H1 (cell line): ENCODE measurements around the gene PRKACA.

Source experiments
- ASH2L ChIP-seq: fragments of 200-600, 300-600 bp; sonication (generic); IDR thresholded peaks from one replicate; pipeline ENCODE4 v1.7.1; 2017; ENCODE audit warnings: low read length
- BRCA1 ChIP-seq: IDR thresholded peaks from 2 replicates; pipeline ENCODE4 v1.6.1; 2012; ENCODE audit warnings: low read depth, low read length, improper control_type of control experiment
- CTCF ChIP-seq, 3 experiments: IDR thresholded peaks; 1 replicate in 2 of 3; 2 replicates in 1 of 3; pipeline versions ENCODE4 v1.5.1 to v1.6.1; 2011; ENCODE audit warnings: low read length in 3 of 3, mild to moderate bottlenecking in 3 of 3, inconsistent platforms in 2 of 3, low read depth in 1 of 3, moderate library complexity in 1 of 3; ENCODE audit not compliant: insufficient read depth in 1 of 3; ENCODE audit errors: control extremely low read depth in 1 of 3
- MAFK ChIP-seq: IDR thresholded peaks from 2 replicates; pipeline ENCODE4 v1.6.1; 2012; ENCODE audit warnings: low read depth, mild to moderate bottlenecking, improper control_type of control experiment, low read length
- POLR2A ChIP-seq, 2 experiments: IDR thresholded peaks; 1 replicate in 1 of 2; 2 replicates in 1 of 2; pipeline ENCODE4 v1.6.1; 2011; ENCODE audit warnings: low read depth in 2 of 2, low read length in 2 of 2, mild to moderate bottlenecking in 2 of 2; ENCODE audit errors: control extremely low read depth in 1 of 2

GRCh38 chr19:14085309-14085995, 32.1 kb downstream of the PRKACA start, which contains the start of gene C19orf67:
- no peak for TF ChIP-seq CTCF (IDR thresholded peaks at IDR 0.05; ENCODE audit: control extremely low read depth in 1 of 3, insufficient read depth in 1 of 3, low read depth in 1 of 3, low read length in 3 of 3)
- TF ChIP-seq BRCA1, result no peak
- TF ChIP-seq POLR2A (IDR thresholded peaks at IDR 0.05; ENCODE audit: control extremely low read depth in 1 of 2, low read depth in 2 of 2, low read length in 2 of 2), result no peak
- no peak for TF ChIP-seq ASH2L
- TF ChIP-seq MAFK, result no peak
